ENCODE data around the gene GLDC. TPM values are rescaled to one million over a fixed set of nuclear protein-coding genes. Genes with fewer than 3 reads are reported as not detected.

GLDC gene
- total RNA-seq, 1 experiment from 2014 or later: 4.0 TPM

GRCh38 chr9:6549106-6549800, 96.3 kb downstream of the GLDC start:
- no TSS peak for BruUV-seq (replicated peaks)
- DNase-seq (ENCODE audit: low read depth, low spot score): no peak
- TF ChIP-seq SIN3A (IDR thresholded peaks at IDR 0.05; ENCODE audit: borderline replicate concordance, insufficient read depth, low read depth, low read length): no peak
- ChIA-PET POLR2A (no interaction called here), CTCF (no interaction called here)
- H3K27me3 ChIP-seq (ENCODE audit: control insufficient read depth, insufficient read depth, low read length): no peaks in the 10 kb centered on the region
- H3K4me1 ChIP-seq (ENCODE audit: control insufficient read depth, insufficient read depth, low read length): no peaks in the 10 kb centered on the region
- no peak overlapping the region for H3K4me3 ChIP-seq (ENCODE audit: low read depth in 2 of 2, low read length in 2 of 2)
- no peaks in the 10 kb centered on the region for H3K36me3 ChIP-seq (ENCODE audit: control insufficient read depth, insufficient read depth, low read length)
- no peaks in the 10 kb centered on the region for H3K9me3 ChIP-seq (ENCODE audit: control insufficient read depth, insufficient read depth, low read depth, low read length)
- in situ Hi-C loops (cut with HindIII; ENCODE audit: low pct_unique_long_range_greater_than_20kb, low sequenced_read_pairs): no loop called here
- intact Hi-C loops (cut with micrococcal nuclease; ENCODE audit: unreplicated experiment): no loop called here
- H3K27ac ChIP-seq (ENCODE audit: low read length): no peak overlapping the region
- ATAC-seq: no peak

- Histone ChIP-seq H3K27ac (ENCODE audit: low read length) (no peak overlapping the region), H3K27me3 (ENCODE audit: control insufficient read depth, insufficient read depth, low read length) (no peaks in the 10 kb centered on the region), H3K4me3 (ENCODE audit: low read depth in 2 of 2, low read length in 2 of 2) (no peak overlapping the region), H3K4me1 (ENCODE audit: control insufficient read depth, insufficient read depth, low read length) (no peaks in the 10 kb centered on the region), H3K36me3 (ENCODE audit: control insufficient read depth, insufficient read depth, low read length) (no peaks in the 10 kb centered on the region), H3K9me3 (ENCODE audit: control insufficient read depth, insufficient read depth, low read depth, low read length) (no peaks in the 10 kb centered on the region)
- TF ChIP-seq REST (IDR thresholded peaks at IDR 0.05; ENCODE audit: insufficient read depth in 1 of 2, low read depth in 2 of 2, low read length in 1 of 2): no peak
- no peak for TF ChIP-seq CTCF (IDR thresholded peaks at IDR 0.05)
- no peak for TF ChIP-seq POLR2AphosphoS5 (IDR thresholded peaks at IDR 0.05; ENCODE audit: low read depth, low read length)
- no peak for TF ChIP-seq TCF7L2 (IDR thresholded peaks at IDR 0.05; ENCODE audit: low read depth, low read length)
- TF ChIP-seq SIN3A (IDR thresholded peaks at IDR 0.05; ENCODE audit: borderline replicate concordance, insufficient read depth, low read depth, low read length): no peak
- no TSS peak for BruUV-seq (replicated peaks)
- 0 out of 2 replicates have a peak, but pooled peaks have one; percentile 60 for ATAC-seq
- peak; percentile 46 for DNase-seq (ENCODE audit: low read depth, low spot score)
- ChIA-PET POLR2A (no interaction called here), CTCF (no interaction called here)
- intact Hi-C loops (cut with micrococcal nuclease; ENCODE audit: unreplicated experiment) (no loop called here), in situ Hi-C loops (cut with HindIII; ENCODE audit: low pct_unique_long_range_greater_than_20kb, low sequenced_read_pairs) (no loop called here)
These were observed 100.4 kb downstream of the GLDC start for GRCh38 chr9:6545017-6545691.

GRCh38 chr9:6543204-6543603, 102.3 kb downstream of the GLDC start:
- Histone ChIP-seq H3K4me1 (ENCODE audit: control insufficient read depth, insufficient read depth, low read length) (no peaks in the 10 kb centered on the region), H3K27ac (ENCODE audit: low read length) (no peak overlapping the region), H3K9me3 (ENCODE audit: control insufficient read depth, insufficient read depth, low read depth, low read length) (no peaks in the 10 kb centered on the region), H3K27me3 (ENCODE audit: control insufficient read depth, insufficient read depth, low read length) (no peaks in the 10 kb centered on the region), H3K36me3 (ENCODE audit: control insufficient read depth, insufficient read depth, low read length) (no peaks in the 10 kb centered on the region), H3K4me3 (ENCODE audit: low read depth in 2 of 2, low read length in 2 of 2) (no peak overlapping the region)
- ChIA-PET CTCF (no interaction called here), POLR2A (no interaction called here)
- ATAC-seq (no peak), DNase-seq (ENCODE audit: low read depth, low spot score) (no peak)
- TF ChIP-seq REST (IDR thresholded peaks at IDR 0.05; ENCODE audit: insufficient read depth in 1 of 2, low read depth in 2 of 2, low read length in 1 of 2) (no peak), POLR2AphosphoS5 (IDR thresholded peaks at IDR 0.05; ENCODE audit: low read depth, low read length) (no peak), CTCF (IDR thresholded peaks at IDR 0.05) (no peak), SIN3A (IDR thresholded peaks at IDR 0.05; ENCODE audit: borderline replicate concordance, insufficient read depth, low read depth, low read length) (no peak), TCF7L2 (IDR thresholded peaks at IDR 0.05; ENCODE audit: low read depth, low read length) (no peak)
- BruUV-seq (replicated peaks): no TSS peak
- in situ Hi-C loops (cut with HindIII; ENCODE audit: low pct_unique_long_range_greater_than_20kb, low sequenced_read_pairs) (no loop called here), intact Hi-C loops (cut with micrococcal nuclease; ENCODE audit: unreplicated experiment) (no loop called here)

Data from Panc1 (cell line).